Inflammatory macrophage (primary cell): Measurements from ENCODE around the gene KDM2B.

Experiments
- DNase-seq, 2 donors: peaks; one replicate each; pipeline ENCODE4 v3.0.0-alpha.2; 2020 to 2022

KDM2B gene

GRCh38 chr12:121379945-121380344 is 200.9 kb downstream of the KDM2B start:
- DNase-seq, result no peak
